Cardiac muscle cell (in vitro differentiated cells and primary cell): ENCODE results near the gene C19orf33. TPM values are rescaled to one million over a fixed set of nuclear protein-coding genes. Genes with fewer than 3 reads are reported as not detected.

Source experiments
- DNase-seq, 2 donors: peaks; one replicate each; pipeline versions ENCODE4 v3.0.0 to v3.0.0-alpha.2; 2010 to 2017; ENCODE audit warnings: low read depth in 1 of 2, low spot score in 1 of 2
- H3K27ac ChIP-seq: fragments of 200-600 bp; sonication (generic); 2 replicates; pipeline ENCODE4 v1.5.1; 2016
- H3K27me3 ChIP-seq: fragments of 200-600 bp; sonication (generic); 2 replicates; pipeline ENCODE4 v1.6.0; 2016; ENCODE audit warnings: control low read depth
- H3K36me3 ChIP-seq: fragments of 200-600 bp; sonication (generic); 2 replicates; pipeline ENCODE4 v1.5.1; 2016; ENCODE audit warnings: control low read depth
- H3K4me1 ChIP-seq: fragments of 200-600 bp; sonication (generic); 2 replicates; pipeline ENCODE4 v1.8.1; 2017; ENCODE audit warnings: low read depth, mild to moderate bottlenecking, mixed run types
- H3K4me3 ChIP-seq: fragments of 200-600 bp; sonication (generic); 2 replicates; pipeline ENCODE4 v1.5.1; 2016; ENCODE audit warnings: mild to moderate bottlenecking
- H3K9me3 ChIP-seq: fragments of 200-600 bp; sonication (generic); 2 replicates; pipeline ENCODE4 v1.5.1; 2017; ENCODE audit warnings: low read depth, mild to moderate bottlenecking, control low read depth
- CTCF ChIP-seq: IDR thresholded peaks from 2 replicates; pipeline ENCODE4 v1.5.1; 2012; ENCODE audit warnings: low read depth, mild to moderate bottlenecking, low read length
- polyA plus RNA-seq: library from polyadenylated mRNA; unstranded; fragments of >200 nt; fragmentation: Nextera tagmentation; extraction: Ambion mirVana; gene quantifications from 2 replicates; pipeline ENCODE4 v1.2.1, GENCODE V29; 2016
- total RNA-seq: library from RNA; depleted of rRNA; stranded (reverse); fragments of >200 nt; gene quantifications from 2 replicates; pipeline ENCODE4 v1.2.3, GENCODE V29; 2016

The C19orf33 gene
- total and polyA plus RNA-seq, 2 experiments from 2014 or later: 0.77 to 2.7 TPM

- H3K4me3 ChIP-seq: no peak overlapping the region
- H3K27me3 ChIP-seq: no peaks in the 10 kb centered on the region
- H3K9me3 ChIP-seq: no peaks in the 10 kb centered on the region
- no peaks in the 10 kb centered on the region for H3K36me3 ChIP-seq
- no peak for TF ChIP-seq CTCF
- H3K27ac ChIP-seq: no peak overlapping the region
- no peak for DNase-seq
- no peaks in the 10 kb centered on the region for H3K4me1 ChIP-seq
Observed at GRCh38 chr19:38310986-38311385, 6.9 kb downstream of the C19orf33 start.

DNA sequence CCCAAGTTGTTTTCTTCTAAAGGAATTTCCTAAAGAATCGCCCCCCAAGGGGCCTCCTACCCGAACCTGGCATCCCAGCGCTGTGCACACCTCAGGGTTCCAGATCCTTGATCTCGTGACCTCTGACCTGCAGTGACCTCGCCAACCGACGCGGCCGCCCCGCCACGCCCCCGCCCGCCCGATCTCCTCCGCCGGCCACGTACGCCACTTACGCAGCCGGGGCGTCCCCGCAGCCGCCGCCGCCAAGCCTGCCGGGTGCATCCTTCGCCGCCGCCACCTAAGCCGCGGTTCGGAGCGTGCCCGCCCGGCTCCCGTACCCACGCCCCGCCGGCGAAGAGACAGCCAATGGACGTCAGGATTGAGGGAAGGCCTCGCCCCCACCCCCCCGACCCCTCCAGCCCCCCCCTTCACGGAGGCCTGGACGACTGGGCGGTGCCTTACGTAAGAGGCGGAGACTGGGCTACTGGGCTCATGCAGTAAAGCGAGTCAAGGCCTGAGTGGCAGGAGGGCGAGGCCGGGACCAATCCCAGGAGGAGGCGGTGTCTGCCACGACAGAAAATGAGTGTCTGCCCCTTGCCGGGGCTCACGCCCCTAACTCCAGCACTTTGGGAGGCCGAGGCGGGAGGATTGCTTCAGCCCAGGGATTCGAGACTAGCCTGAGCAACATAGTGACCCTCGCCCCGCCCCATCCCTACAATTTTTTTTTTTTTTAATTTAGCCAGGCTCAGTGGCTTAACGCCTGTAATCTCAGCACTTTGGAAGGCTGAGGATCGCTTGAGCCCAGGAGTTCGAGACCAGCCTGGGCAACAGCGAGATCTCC, 11.8 kb downstream of the C19orf33 start, which contains the start of gene YIF1B:
Gene YIF1B, minus strand, starts transcription at position 291 of the 820 bp plus-strand sequence. Its CDS starts 30 bp downstream, at position 261.
- no peak for TF ChIP-seq CTCF
- peaks cover 34% of the 10 kb centered on the region for H3K27me3 ChIP-seq
- no peaks in the 10 kb centered on the region for H3K36me3 ChIP-seq
- H3K27ac ChIP-seq: peak within 1 kb of the TSS; percentile 14
- H3K4me3 ChIP-seq: peak within 1 kb of the TSS; percentile 47
- H3K4me1 ChIP-seq: no peaks in the 10 kb centered on the region
- no peaks in the 10 kb centered on the region for H3K9me3 ChIP-seq
- DNase-seq: peak; percentile 97 to 98

DNA sequence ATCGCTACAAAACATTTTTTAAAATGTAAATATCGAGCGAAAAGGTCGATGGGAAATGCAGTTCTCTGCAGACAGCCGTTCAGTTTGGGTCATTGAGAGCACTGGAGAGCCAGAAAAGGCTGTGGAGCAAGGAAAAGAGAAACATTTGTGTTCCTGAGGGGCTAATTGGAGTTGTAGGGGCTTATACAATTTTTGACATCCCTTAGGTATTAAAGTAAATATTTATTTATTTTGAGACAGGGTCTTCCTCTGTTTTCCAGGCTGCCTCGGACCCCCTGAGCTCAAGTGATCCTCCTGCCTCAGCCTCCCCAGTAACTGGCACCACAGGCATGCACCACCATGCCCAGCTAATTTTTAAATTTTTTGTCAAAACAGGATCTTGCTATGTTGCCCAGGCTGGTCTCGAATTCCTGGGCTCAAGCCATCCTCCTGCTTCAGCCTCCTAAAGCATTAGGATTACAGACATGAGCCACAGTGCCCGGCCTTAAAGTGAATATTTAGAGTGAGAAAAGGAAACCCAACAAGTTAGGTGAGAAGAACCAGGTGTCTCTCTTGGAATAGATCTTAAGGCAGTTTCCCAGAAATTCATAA, 12.5 kb downstream of the C19orf33 start:
- Histone ChIP-seq H3K27me3 (peaks cover 35% of the 10 kb centered on the region), H3K4me1 (no peaks in the 10 kb centered on the region), H3K4me3 (peak overlapping the region; percentile 26), H3K36me3 (no peaks in the 10 kb centered on the region), H3K27ac (peak overlapping the region; percentile 14), H3K9me3 (no peaks in the 10 kb centered on the region)
- DNase-seq: no peak
- no peak for TF ChIP-seq CTCF

- Histone ChIP-seq H3K27me3 (peaks cover 35% of the 10 kb centered on the region), H3K4me1 (no peaks in the 10 kb centered on the region), H3K36me3 (no peaks in the 10 kb centered on the region), H3K4me3 (no peak overlapping the region), H3K27ac (no peak overlapping the region), H3K9me3 (no peaks in the 10 kb centered on the region)
- DNase-seq: no peak
- no peak for TF ChIP-seq CTCF
Observed at GRCh38 chr19:38317104-38317612, 13.1 kb downstream of the C19orf33 start.

DNA sequence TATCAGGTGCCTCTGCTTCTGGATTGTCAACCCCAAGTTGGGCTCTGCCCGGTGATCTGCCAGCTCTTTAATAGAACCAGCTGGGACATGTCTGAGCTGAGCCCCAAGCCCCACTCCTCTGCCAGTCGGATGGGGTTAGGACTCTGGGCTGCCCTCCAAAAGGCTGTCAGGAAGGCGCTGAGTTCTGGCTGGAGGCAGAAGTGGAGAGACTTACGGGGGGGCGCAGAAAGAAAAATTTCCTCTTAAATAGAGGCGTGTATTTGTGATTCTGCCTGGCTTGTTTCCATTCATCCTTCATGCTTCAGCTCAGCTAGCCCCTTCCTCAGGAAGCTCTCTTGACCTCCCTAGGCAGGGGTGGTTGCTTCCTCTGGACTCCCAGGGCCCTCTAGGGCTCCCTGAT, 14.6 kb downstream of the C19orf33 start:
- Histone ChIP-seq H3K36me3 (no peaks in the 10 kb centered on the region), H3K9me3 (no peaks in the 10 kb centered on the region), H3K4me1 (no peaks in the 10 kb centered on the region), H3K27ac (no peak overlapping the region), H3K27me3 (peaks cover 35% of the 10 kb centered on the region), H3K4me3 (no peak overlapping the region)
- DNase-seq: peak in 1 of 2 donors; percentile 62
- no peak for TF ChIP-seq CTCF
